ENCODE results near the gene ZC3H7B.
"Not testable (repeated sequence)": the region's sequence is repeated elsewhere in the genome, so short reads cannot be mapped to it uniquely, and the experiment has no call there.

Gene ZC3H7B

DNA sequence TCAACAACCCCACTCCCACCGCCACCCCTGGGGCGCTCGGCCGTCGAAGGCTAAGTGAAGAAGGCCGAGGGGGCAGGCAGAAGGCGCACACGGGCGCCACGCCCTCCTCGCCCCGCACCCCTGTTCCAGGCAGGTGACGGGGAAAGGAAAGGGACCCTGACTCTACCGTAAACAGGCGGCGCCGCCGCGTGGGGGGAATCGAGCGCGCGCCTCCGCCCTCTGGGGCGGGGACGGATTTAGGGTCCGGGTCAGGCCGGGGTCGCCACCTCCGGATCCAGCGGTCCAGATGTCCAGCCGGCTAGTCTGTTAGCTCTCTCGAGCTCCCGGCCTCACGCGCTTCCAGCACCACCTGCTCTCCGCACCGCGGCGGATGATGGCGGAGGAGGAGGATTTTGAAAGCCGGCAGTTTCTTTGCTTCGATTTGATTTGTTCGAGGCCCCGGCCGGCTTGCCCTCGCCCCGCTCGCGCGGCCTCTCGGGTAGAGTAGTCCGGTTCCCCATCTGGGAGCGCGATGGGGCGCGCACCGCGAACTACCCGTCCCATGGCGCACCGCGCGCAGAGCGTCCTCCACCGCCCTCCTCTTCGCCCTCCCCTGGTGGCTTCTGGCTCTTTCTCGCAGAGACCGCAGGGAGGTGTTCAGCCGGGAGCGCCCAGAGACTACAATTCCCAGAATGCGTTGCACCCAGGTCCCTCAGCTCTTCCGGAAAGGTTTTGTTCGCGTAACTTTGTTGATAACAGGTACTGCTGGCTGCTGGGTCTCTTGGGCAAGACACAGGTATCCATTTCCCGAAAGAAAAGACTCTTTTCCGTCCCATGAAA lies 15.3 kb upstream of the ZC3H7B start, which contains the start of gene RANGAP1:
Gene RANGAP1, minus strand, starts transcription at position 368 of the 819 bp plus-strand sequence. CDS start 5,143 bp downstream, outside the sequence.
- peak; percentile 98 for DNase-seq (ENCODE audit: low read depth)

DNA sequence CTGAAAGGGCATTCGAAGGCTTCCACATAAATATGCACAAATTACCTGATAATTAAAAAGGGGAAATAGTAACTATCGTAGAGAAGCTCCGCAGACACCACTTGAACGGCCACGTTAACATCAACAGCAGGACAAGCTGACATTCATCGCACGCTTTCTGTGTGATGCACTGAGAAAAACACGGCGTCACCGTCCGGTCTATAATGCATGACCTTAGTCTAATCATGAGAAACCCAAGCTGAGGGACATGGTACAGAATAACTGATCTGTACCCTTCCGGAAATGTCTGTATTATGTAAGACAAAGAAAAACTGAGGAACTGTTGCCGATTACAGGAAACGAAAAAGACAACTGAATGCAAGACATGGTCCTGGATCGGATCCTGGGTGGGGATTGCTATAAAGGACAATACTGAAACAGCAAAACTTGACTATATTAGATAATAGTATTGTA lies 14.7 kb upstream of the ZC3H7B start:
- peak; percentile 39 for DNase-seq (ENCODE audit: low read depth)

DNA sequence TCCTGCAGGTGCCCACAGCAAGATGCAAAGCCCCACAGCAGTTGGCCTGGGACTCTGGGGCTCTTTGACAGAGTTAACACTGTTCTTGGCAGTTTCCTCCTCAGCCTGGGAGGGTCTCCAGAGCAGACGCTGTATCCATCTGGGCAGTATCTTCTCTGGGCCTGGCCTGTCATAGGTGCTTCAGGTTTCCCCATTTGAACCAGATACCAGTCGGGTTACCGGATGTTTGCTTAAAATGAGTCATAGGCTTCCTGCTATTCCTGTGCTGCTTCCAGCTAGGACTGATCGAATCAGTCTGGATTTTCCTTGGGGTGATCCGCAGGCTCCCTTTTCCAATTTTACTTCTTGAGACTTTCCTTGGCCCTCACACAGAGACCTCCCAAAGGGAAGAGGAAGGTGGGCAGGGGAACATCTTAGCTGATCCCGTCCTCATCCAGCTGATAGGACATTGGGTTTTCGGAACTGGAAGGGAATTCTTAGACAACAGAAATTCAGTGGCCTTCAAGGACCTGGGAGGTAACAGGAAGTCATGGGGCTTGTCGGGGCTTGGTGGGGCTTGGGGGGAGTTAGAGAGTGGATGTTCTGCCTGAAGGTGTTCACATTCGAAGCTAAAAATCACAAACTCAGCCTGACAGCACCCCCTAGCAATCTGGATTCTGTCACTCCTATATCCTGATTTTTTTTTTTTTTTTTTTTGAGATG lies 12.9 kb upstream of the ZC3H7B start:
- DNase-seq (ENCODE audit: low read depth), result no peak

DNA sequence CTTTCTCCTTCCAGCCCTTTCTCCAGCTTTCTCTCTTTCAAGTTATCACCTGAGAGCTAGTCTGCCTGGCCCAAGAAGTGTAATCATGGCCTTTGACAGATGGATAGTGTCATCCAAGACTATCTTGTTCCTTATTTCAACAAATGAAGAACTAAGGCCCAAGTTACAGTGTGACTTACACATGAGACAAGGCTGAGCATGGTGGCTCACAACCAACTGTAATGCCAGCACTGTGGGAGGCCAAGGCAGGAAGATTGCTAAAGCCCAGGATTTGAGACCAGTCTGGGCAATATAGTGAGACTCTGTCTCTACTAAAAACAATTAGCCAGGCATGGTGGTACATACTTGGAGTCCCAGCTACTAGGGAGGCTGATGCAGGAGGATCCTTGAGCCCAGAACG lies 11.7 kb upstream of the ZC3H7B start:
- DNase-seq (ENCODE audit: low read depth), result no peak

DNA sequence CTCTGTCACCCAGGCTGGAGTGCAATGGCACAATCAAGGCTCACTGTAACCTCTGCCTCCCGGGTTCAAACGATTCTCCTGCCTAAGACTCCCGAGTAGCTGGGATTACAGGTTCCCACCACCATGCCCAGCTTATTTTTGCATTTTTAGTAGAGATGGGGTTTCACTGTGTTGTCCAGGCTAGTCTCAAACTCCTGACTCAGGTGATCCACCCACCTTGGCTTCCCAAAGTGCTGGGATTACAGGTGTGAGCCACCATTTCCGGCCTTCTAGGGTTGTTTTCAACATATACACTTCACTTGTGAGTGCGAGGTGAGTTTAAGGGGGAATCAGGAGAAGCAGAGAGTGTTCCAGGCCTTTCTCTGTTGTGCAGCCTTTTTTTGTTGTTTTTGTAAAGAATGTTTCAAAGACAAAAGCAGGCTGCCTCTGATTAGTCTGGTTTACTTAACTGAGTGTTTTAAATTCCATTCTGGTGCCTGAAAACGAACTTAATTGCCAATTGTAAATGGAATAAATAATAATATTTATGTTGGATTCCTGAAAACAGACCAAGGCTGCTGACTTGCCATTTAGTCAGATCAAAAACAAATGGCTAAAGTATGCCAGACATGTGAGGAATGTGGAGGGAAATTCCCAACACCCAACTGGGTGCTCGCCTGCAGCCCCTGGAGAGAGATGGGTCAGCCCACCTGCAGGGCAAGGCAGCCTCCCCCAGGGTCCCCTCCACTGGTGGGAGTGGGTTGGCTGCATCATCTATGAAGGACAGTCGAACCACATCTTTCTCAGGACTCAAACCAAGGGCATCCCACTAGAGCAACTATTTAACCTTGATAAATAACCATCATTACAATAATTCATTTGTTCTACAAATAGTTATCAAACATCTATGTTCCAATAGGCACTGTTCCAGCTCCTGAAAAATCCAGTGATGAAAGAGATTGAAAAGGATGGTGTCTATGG lies 10.8 kb upstream of the ZC3H7B start:
- DNase-seq (ENCODE audit: low read depth), result no peak

DNA sequence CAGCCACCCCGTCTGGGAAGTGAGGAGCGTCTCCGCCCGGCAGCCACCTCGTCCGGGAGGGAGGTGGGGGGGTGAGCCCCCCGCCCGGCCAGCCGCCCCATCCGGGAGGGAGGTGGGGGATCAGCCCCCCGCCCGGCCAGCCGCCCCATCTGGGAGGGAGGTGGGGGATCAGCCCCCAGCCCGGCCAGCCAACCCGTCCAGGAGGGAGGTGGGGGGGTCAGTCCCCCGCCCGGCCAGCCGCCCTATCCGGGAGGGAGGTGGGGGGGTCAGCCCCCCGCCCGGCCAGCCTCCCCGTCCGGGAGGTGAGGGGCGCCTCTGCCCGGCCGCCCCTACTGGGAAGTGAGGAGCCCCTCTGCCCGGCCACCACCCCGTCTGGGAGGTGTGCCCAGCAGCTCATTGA lies 6.5 kb upstream of the ZC3H7B start:
- DNase-seq (ENCODE audit: low read depth), result not testable (repeated sequence)

DNA sequence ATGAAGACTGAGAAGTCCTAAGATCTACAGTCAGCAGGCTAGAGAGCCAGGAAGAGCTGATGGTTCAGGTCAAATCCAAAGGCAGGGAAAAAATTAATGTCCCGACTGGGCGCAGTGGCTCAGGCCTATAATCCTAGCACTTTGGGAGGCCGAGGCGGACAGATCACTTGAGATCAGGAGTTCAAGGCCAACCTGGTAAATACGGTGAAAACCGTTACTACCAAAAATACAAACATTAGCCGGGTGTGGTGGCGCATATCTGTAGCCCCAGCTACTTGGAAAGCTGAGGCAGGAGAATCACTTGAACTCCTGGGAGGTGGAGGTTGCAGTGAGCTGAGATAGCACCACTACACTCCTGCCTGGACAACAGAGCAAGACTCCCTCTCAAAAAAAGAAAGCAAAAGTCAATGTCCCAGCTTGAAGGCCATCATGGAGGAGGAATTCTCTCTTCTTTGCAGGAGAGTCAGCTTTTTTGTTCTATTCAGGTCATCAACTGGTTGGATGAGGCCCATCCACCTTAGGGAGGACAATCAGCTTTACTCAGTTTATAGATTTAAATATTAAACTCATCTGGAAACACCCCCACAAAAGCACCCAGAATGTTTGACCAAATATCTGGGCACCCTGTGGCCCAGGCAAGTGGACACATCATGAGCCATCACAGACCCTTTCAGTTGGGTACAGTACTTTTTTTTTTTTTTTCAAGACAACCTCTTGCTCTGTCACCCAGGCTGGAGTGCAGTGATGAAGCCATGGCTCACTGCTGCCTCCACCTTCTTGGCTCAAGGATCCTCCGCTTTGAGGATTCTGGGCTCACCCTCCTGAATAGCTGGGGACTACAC lies 4.3 kb upstream of the ZC3H7B start:
- DNase-seq (ENCODE audit: low read depth), result no peak

DNA sequence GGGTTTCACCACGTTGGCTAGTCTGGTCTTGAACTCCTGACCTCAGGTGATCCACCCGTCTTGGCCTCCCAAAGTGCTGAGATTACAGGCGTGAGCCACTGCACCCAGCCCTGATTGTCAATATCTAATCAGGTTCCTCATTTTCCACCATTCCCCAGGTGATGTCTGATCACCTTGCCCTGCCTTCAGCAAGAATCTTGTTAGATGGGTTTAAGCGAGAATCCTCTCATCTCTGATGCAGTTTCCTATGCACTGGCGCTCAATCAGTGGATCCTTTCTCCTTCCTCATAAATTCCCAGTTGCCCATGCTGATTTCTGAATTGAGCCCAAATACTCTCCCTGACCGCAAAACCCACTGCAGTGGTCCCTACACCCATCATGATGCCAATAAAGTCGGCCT lies 664 bp upstream of the ZC3H7B start:
- DNase-seq (ENCODE audit: low read depth), result no peak

DNA sequence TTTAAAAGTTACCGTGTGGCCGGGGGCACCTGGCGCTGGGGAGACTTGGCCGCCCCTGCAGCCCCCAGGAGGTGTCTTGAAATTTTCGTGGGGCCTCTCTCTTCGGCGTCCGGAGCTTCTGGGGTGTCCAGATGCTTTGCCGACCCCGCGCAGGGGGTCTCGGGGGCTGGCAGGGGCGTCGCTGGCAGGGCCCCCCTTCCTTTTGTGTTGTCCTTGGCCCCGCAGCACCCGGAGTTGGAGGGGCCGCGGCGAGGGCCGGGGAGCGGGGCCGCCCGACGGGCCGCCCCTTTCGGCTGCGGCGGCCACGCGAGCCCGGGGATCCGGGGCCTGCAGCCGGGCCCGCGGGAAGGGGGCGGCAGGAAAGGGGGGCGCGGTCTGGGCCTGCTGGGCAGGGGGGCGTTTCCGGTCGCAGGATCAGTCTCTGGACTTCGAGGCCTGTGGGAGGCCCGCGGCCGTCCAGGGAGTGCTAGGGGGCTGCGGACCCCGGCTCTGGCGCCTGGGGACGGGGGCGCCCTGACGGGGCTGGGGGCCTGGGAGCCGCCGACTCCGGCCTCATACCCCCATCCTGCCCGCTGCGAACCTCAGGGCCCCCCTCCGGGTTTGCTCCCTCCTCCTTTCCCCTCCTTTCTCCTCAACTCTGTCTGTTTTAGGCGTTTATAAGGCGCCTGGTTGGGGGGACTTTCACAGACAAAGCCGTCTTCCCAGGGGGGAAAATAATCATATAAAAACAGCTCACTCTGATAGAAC lies 869 bp downstream of the ZC3H7B start:
- no peak for DNase-seq (ENCODE audit: low read depth)

DNA sequence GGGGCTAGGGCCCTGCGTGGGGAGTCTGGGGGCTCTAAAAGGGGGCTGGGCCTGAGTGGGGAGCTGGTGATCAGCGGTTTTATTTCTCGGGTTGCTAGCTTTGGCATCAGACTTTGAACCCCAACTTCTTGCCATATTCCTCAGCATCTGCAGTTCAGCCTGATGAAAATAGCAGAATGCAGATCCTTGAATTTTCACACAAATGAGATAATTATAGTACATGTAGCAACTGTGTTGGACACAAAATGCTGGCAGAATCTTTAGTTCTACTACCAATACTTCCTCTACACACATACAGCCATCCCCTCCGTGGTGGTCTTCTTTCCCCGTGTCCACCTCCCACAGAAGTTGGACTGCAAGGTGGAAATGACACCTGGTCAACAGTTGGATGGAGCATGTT lies 1.5 kb downstream of the ZC3H7B start:
- DNase-seq (ENCODE audit: low read depth), result no peak

DNA sequence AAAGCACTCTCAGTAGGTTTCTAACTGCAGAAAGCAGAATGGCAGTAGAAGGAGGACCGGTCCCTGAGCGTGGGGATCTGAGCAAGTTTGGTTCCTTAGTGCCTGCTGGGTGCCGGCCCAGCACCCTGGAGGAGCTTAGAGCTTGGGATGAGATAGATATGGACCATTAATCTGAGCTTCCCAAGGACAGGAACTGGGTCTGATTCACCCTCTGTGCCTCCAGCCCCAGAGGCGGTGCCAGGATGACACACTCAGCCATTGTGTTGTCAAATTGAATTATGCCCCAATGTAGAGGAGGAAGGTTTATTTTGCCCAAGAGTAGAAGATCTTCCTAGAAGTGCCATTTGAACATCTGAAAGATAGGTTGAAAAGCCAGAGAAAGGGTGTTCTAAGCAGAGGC lies 4.3 kb downstream of the ZC3H7B start:
- DNase-seq (ENCODE audit: low read depth), result no peak

DNA sequence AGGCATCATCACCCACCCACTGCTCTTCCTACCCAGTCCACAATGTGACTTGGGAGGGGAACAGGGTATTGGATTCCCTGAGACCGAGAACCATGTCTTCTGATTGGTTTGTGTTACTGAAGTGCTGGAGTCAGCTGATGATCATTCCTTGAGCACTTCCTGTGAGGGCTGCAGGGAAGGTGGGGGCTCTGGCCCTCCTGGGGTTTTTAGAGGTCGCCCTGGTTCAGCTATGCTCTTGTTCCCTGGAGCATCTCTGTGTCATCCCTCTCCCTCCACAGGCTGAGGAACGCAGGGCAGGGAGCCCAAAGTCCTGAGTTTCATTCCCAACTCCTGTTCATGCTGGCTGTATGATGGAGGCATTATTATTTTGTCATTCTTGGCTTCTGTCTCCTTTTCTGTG lies 6.7 kb downstream of the ZC3H7B start:
- DNase-seq (ENCODE audit: low read depth), result no peak

DNA sequence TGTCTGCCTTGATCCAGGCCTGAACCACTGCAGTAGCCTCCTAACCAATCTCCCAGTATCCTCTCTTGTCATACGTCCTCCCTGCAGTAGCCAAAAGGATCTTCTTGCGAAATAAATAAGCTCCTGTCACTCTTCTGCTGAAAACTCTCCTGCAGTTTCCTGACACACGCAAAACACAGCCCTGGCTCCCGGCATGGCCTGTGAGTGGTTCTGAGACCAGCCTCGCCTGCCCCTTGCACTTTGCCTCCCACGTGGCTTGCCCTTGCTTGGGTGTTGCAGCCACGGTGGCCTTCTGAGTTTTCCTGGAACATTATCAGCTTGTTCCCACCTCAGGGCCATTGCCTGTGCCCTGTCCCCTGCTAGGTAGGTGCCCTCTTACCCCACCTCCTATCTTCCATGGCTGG lies 7.2 kb downstream of the ZC3H7B start:
- no peak for DNase-seq (ENCODE audit: low read depth)

DNA sequence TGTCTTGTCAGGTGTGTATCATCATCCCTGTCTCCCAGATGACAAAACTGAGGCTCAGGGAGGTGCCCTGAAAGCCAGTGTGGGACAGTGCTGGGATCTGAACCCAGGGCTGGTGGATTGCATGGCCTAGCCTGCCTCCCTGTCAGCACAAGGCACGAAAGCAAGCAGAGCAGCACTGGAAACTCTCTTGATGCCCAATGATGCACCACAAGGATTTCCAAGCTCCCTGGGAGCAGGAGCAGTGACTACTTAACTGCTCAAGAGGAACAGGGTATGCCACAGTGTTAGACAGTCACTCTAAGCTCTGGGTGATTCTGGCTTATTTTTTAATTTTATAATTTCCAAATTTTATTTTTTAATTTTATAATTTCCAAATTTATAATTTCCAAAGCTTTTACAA lies 9.0 kb downstream of the ZC3H7B start:
- DNase-seq (ENCODE audit: low read depth), result no peak

DNA sequence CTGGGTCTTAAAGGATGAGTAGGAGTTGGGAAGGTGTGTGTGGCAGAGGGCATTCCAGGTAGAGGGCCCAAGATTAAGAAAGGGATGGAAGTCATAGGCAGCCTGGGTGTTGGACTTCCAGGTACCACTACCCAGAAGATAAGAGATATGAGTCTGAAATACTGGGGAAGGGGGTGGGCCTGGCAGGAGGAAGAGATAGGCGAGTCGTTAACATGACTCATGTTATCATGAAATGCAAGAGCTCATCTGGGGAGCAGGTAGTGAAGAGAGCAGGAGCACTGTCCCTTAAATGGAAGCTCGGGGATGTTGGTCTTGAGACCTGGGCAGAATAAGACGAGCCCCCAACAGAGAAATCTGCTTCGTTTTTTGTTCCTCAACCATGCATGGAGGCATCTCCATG lies 10.2 kb downstream of the ZC3H7B start:
- DNase-seq (ENCODE audit: low read depth), result no peak

DNA sequence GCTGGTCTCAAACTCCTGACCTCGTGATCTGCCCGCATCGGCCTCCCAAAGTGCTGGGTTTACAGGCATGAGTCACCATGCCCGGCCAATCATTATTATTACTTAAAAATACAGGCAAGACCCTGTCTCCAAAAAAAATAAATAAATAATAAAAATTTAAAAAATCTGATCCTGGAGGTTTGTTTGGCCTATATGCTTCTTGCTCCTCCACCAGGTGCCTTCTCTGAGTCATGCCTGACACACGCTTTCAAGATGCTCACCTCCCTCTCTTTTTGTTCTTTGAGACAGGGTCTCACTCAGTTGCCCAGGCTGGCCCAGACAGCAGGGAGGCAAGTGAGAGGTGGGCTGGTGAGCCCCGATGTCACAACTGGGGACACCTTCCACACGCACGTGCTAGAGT lies 13.5 kb downstream of the ZC3H7B start:
- DNase-seq (ENCODE audit: low read depth), result no peak

DNA sequence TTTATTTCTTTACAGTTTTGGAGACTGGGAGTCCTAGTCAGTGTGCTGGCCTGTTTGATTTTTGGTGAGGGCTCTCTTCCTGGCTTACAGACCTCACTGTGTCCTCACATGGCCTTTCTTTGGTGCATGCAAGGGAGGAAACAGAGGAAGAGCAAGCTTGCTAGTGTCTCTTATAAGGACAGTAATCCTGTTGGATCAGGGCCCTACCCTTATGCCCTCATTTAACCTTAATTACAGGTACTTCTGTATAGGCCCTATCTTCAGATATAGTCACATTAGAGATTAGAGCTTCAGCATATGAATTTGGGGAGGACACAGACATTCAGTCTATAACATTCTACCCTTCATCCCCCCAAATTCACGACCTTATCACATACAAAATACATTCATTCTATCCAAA lies 14.3 kb downstream of the ZC3H7B start:
- DNase-seq (ENCODE audit: low read depth), result no peak

DNA sequence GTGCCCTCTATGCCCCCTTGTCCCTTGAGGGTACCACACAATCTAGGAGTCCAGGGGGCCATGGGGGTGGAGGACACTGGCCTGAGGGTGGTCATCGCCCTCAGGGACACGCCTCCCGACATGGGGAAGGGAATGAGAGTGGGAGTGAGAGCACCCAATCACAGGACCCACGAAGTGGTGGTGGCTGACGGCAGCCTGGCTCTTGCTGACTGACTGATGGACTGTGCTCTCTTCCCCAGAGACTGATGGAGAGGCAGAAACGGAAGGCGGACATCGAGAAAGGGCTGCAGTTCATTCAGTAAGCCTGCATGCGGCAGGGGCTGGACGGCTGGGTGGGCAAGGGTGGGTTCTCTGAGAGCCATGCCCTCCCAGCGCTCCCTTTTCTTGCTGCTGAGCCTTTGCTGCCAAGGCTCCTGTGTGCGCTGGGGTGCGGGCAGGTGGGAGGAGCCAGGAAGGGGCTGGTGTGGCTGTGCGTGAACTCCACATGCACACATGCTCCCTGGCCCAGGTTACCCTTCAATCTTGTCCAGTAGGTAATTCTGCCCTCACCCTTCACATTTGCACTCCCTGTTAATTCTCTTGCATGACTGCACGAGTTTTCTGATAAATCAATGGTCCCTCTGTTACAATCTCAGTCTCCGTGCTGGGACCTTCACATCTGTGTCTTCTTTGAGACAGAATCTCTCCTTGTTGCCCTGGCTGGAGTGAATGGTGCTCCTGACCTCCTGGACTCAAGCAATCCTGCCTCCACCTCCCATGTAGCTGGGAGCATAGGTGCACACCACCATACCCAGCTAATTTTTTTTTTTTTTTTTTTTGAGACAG lies 19.3 kb downstream of the ZC3H7B start:
- DNase-seq (ENCODE audit: low read depth), result no peak

DNA sequence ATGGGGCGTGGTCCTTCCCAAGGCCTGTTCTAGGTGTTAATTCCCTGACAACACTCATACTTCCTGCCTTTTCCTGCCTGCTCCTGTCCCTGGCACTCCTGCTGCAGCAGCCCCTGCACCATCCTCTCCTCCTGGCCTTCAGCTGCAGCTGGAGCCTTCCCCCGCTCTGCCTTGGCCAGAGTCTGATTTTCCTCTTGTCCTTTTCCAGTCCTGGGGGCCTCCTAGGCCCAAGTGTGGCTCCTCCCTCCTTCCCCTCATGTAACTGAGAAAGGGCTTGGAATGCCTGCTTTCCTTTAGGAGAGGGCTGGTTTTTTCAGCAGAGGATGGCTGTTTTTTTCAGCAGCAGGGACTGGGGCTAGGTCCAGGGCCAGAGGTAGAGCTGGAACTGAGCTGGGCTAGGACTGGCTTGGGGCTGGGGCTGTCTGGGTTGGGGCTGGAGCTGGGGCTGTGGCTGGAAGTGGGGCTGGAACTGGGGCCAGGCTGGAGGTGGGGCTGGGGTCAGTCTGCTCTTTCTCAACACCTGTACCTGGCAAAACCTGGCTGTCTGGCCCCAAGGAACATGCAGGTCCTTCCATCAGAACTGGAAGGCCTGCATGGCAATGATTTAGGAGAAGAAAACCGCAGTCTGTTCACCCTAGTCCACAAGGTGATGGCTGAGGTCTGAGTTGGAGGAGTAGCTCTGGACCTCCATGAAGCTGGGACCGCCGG lies 23.6 kb downstream of the ZC3H7B start:
- no peak for DNase-seq (ENCODE audit: low read depth)

All from T-helper 22 cell (primary cell).